Left cardiac atrium (tissue), 4 donors: ENCODE results near the gene STYXL2. TPM values are rescaled to one million over a fixed set of nuclear protein-coding genes. Genes with fewer than 3 reads are reported as not detected.

Experiments
- ATAC-seq, 2 donors: fragments of 200-7000 bp; cut with Tn5 transposase; one replicate each; pipeline ENCODE4 v1.9.1; 2020; ENCODE audit warnings: mild to moderate bottlenecking in 2 of 2, moderate library complexity in 2 of 2
- DNase-seq: peaks from one replicate; pipeline ENCODE4 v3.0.0-alpha.2; 2020
- intact Hi-C, 2 donors: fragments of 100-400 bp; cut with DNase I; formaldehyde crosslinking; loops; one replicate each; pipeline versions ENCODE4 v1.14.1 to v1.15.1; 2022 to 2023
- total RNA-seq, 2 donors: library from RNA; stranded (reverse); fragmentation: NEBNext Ultra II Directional; extraction: Animal tissue kit (Norgen Biotek cat#: 25700); gene quantifications; one replicate each; pipeline ENCODE4 v1.2.1, GENCODE V29; 2021
- donor health status: DM: no; HTN: yes; CAD: no.
- donor health status: DM: no; HTN: yes; CAD: no; lungs with severe emphysema.
- donor health status: DM: yes; HTN: yes; CAD: no.
- donor health status: Dilated cardiomyopathy.

Gene STYXL2
- total RNA-seq, 2 donors from 2014 or later: 80.0 to 87.4 TPM

- DNase-seq (no peak), ATAC-seq (peak in 1 of 2 donors; percentile 14)
- intact Hi-C loops: no loop called here
Measured at GRCh38 chr1:167126811-167127210, 32.9 kb downstream of the STYXL2 start.

- ATAC-seq: no peak
- no peak for DNase-seq
- intact Hi-C loops: no loop called here
Measured at GRCh38 chr1:167127236-167127635, 33.4 kb downstream of the STYXL2 start.

DNA sequence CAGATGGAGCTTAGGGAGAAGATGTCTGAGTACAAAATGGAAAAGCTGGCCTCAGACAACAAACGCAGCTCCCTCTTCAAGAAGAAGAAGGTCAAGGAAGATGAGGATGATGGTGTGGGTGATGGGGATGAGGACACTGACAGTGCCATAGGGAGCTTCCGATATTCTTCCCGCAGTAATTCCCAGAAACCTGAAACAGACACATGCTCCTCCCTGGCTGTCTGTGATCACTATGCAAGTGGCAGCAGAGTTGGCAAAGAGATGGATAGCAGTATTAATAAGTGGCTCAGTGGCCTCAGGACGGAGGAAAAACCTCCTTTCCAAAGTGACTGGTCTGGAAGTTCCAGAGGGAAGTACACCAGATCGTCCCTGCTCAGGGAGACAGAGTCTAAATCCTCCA is 33.8 kb downstream of the STYXL2 start:
- DNase-seq (no peak), ATAC-seq (no peak)
- intact Hi-C loops: no loop called here

DNA sequence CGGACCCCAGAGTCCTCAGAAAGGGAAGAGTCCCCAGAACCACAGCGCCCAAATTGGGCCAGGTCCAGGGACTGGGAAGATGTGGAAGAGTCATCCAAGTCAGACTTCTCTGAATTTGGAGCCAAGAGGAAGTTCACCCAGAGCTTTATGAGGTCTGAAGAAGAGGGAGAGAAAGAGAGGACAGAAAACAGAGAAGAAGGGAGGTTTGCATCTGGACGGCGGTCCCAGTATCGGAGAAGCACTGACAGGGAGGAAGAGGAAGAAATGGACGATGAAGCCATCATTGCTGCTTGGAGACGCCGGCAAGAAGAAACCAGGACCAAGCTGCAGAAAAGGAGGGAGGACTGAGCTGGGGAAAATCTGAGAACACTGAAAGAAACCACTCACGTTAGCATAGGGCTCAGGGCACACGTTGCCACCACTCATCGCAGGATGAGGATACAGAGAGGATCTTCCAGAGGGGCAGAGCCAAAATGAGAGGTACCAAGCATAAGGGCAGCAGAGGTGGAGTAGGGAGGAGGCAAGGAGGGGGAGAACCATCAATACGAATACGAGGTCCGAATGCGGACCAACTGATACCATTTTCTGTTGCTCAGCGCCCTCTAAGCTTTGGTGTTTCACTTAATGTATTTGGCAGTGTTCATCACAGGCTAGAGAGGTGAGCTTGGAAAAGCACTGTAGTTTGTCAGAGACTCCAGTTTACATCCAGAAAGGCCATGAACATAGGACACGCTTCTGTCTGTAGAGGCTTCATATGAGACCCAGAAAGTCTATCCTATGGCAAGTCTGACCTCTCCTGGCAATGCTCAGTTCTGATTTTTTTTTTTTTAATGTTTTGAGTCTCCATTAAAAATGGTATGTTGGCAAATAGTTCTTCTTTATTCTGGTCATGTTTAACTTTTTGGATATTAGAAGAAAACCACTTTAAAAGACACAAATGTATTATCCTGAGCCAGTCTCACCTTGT is 34.7 kb downstream of the STYXL2 start:
- intact Hi-C loops: no loop called here
- ATAC-seq (no peak), DNase-seq (no peak)

DNA sequence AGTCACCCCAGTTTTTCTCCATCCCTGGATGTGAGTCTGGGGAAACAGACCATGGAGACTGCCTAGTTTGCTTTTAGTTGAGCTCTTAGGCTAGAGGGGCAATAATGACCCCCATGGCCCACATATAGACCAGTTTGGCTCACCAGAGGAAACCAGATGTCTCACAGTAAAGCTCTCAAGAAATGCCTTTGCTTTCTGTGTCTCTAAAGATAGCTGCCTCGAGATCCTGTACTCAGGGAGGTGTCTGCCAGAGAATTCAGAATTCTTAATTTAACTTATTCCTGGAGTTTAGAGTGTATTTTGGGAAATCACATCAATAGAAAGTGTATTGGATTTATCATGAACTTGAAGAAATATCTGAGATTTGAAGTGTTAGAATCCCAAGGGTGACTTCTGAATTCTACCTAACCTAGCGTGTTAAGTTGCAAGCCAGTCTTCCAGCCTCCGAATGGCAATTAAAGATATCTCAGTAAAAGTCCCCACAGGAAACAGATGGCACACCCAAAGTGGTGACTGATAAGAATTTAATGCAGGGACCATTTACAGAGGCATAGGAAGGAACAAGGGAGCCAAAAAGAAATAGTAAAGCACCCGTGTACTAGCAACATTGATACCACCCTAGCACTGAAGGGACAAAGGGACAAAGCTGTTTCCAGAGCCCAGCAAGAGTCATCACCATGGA is 37.1 kb downstream of the STYXL2 start:
- ATAC-seq (no peak), DNase-seq (no peak)
- intact Hi-C loops: no loop called here

- peak in 1 of 2 donors; percentile 34 for ATAC-seq
- no peak for DNase-seq
Measured at GRCh38 chr1:167132301-167133010, 38.6 kb downstream of the STYXL2 start.

DNA sequence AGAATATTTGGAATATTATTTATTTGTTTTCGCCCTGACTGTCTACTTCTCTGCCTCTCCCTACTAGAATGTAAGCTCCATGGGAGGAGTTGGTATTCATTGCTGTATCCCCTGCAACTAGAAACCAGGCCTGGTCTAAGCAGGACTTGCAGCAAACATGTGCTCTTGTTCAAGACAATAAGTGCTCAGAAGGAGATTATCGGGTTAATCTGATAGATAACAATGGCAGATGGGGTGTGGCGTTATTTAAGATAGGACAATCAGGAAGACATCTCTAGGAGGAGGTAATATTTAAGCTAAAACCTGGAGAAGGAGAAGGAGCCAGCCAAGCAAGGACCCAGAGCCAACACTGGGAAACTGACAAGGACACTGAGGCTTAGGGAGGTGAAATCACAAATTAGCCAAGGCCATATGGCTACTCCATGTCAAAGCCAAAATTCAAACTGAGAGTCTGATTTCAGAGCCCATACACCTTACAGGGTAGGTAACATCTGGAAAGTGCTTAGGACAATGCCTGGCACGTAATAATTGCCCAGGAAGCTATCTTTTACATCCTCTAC is 41.5 kb downstream of the STYXL2 start:
- intact Hi-C loops: no loop called here
- ATAC-seq: no peak
- no peak for DNase-seq

More at GRCh38 chr1:167132301-167133010, 38.6 kb downstream of the STYXL2 start:
- intact Hi-C loops: no loop called here

- DNase-seq (no peak), ATAC-seq (peak in 1 of 2 donors; percentile 86)
- intact Hi-C loops: no loop called here
Measured at GRCh38 chr1:167136191-167136614, 42.3 kb downstream of the STYXL2 start.

DNA sequence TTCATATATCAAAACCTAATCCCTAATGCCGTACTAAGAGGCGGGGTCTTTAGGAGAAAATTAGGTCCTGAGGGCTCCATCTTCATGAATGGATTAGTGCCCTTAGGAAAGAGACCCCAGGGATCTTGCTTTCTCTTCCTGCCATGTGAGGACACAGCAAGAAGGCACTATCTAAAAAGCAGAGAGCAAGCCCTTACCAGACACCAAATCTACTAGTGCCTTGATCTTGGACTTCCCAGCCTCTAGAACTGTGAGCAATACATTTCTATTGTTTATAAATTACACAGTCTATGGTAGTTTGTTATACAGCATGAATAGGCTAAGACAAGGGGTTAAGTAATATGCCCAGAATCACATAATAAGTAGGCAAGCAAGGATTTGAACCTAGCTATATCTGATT is 42.9 kb downstream of the STYXL2 start:
- ATAC-seq (no peak), DNase-seq (no peak)
- intact Hi-C loops: no loop called here

DNA sequence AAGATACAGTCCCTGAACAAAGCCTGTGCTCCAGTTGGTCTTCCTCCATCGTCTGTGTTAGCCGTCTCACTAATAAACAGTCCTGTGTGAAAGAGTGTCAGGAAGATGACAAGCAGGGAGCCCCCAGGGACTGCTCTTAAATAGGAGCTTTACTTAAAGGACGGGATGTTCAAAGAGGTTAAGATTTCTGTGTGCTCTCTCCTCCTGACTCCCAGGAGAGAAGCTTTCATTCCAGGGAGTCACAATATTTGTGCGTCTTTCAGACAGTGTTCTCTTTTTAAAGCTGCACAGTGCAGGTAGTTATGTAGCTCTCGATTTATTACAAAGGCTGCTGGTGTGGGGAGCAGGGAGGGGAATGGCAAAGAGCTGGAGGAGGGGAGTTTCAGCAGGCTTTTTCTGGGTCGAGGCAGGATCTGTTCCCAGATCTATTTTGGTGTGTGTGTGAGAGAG is 43.5 kb downstream of the STYXL2 start:
- intact Hi-C loops: no loop called here
- no peak for DNase-seq
- ATAC-seq: no peak

- intact Hi-C loops: no loop called here
- DNase-seq (no peak), ATAC-seq (no peak)
Measured at GRCh38 chr1:167137793-167138510, 44.1 kb downstream of the STYXL2 start.

DNA sequence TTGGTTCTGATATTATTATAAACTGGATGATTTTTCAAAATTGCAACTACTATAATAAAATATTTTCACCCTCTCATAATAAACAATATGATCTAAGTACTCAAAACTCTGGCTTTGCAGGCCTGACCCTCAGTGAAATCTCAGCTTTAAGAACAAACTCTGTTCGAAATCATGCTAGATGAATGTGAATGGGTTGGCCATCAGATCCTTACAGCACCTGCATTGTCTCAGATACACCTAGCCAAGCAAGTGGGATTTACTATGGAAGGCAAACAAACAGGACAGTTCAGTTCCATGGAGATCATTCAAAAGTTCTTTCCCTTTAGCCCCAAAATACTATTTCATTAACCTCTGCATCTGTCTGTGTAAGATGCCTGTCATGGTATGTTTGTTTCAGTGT is 44.8 kb downstream of the STYXL2 start:
- no peak for DNase-seq
- intact Hi-C loops: no loop called here
- ATAC-seq: no peak

GRCh38 chr1:167141963-167142362 is 48.1 kb downstream of the STYXL2 start:
- DNase-seq: no peak
- ATAC-seq: no peak
- intact Hi-C loops: no loop called here

Other genes with a start within 250 kb of the STYXL2 start
- 1 to 10 TPM; 9.4 TPM for gene TADA1, start 217.8 kb upstream of the STYXL2 start, total RNA-seq
- 1 to 10 TPM; 3.2 to 7.3 TPM for gene ILDR2, start 118.5 kb upstream of the STYXL2 start, total RNA-seq
- 1 to 10 TPM; 2.9 to 5.8 TPM for gene MAEL, start 104.8 kb upstream of the STYXL2 start, total RNA-seq
- under 1 TPM; 0.31 to 0.32 TPM for gene GPA33, start 3.7 kb upstream of the STYXL2 start, total RNA-seq
- 1 to 10 TPM; 7.6 to 9.5 TPM for gene POU2F1, start 126.8 kb downstream of the STYXL2 start, total RNA-seq